GM12878 (cell line): Measurements from ENCODE around the gene PRSS33. TPM values are rescaled to one million over a fixed set of nuclear protein-coding genes. Genes with fewer than 3 reads are reported as not detected.

ENCODE experiments used
- ATAC-seq: fragments of 200-7000 bp; cut with Tn5 transposase; 3 replicates; pipeline ENCODE4 v1.9.1; 2020; ENCODE audit warnings: mild to moderate bottlenecking, moderate library complexity
- BruUV-seq: library from RNA; stranded (reverse); fragments of 400-500 nt; replicated peaks from 2 replicates; lab custom pipeline; 2021; lab: Mats Ljungman, UMichigan
- CTCF ChIA-PET: fragments of 300-600 bp; sonication (Branson Sonifier 250); formaldehyde crosslinking; extraction: SDS; loops from one replicate; lab custom pipeline; 2021; ENCODE audit warnings: inconsistent platforms; lab: Yijun Ruan, JAX
- POLR2A ChIA-PET: fragments of 350-600 bp; formaldehyde crosslinking; extraction: SDS; loops from one replicate; lab custom pipeline; 2021; ENCODE audit warnings: inconsistent platforms; lab: Charles Lee
- RAD21 ChIA-PET: fragments of 300-600 bp; sonication (Branson Sonifier 250); formaldehyde crosslinking; loops from one replicate; lab custom pipeline; 2023; ENCODE audit warnings: antibody characterized with exemption; ENCODE audit not compliant: unreplicated experiment; lab: Charles Lee
- SMC1A ChIA-PET: fragments of 300-600 bp; sonication (Branson Sonifier 250); formaldehyde crosslinking; loops from one replicate; lab custom pipeline; 2023; ENCODE audit not compliant: unreplicated experiment, uncharacterized antibody; lab: Charles Lee
- DNase-seq: peaks from one replicate; pipeline ENCODE4 v3.0.0-alpha.2; 2011; ENCODE audit warnings: low read depth, low spot score
- FAIRE-seq: peaks from 3 replicates; lab custom pipeline; 2011; peaks lifted over from hg19 to GRCh38; lab: Jason Lieb, UNC
- H2AFZ ChIP-seq: 2 replicates; pipeline ENCODE4 v1.6.0; 2011; ENCODE audit warnings: low read depth, low read length, control low read depth; ENCODE audit not compliant: control insufficient read depth
- H3K27ac ChIP-seq: 2 replicates; pipeline ENCODE4 v1.5.1; 2011; ENCODE audit warnings: control low read depth; ENCODE audit not compliant: control insufficient read depth, insufficient read depth
- H3K27me3 ChIP-seq, 2 experiments: replicated peaks in 1 of 2; 2 replicates each; pipeline versions ENCODE4 v1.6.0 to v1.6.1; 2011; ENCODE audit warnings: low read length in 1 of 2; ENCODE audit not compliant: control insufficient read depth in 2 of 2, insufficient read depth in 2 of 2
- H3K36me3 ChIP-seq, 2 experiments: 2 replicates each; pipeline ENCODE4 v1.5.1; 2011; ENCODE audit warnings: low read length in 1 of 2; ENCODE audit not compliant: control insufficient read depth in 2 of 2, insufficient read depth in 2 of 2
- H3K4me1 ChIP-seq: 2 replicates; pipeline ENCODE4 v1.6.1; 2011; ENCODE audit warnings: mild to moderate bottlenecking, low read length, moderate library complexity, mixed read lengths; ENCODE audit not compliant: control insufficient read depth, insufficient read depth
- H3K4me2 ChIP-seq: 2 replicates; pipeline ENCODE4 v1.6.0; 2011; ENCODE audit warnings: control low read depth; ENCODE audit not compliant: control insufficient read depth, insufficient read depth
- H3K4me3 ChIP-seq: fragments of 200-600 bp; sonication (generic); 2 replicates; pipeline ENCODE4 v1.5.1; 2016
- H3K79me2 ChIP-seq: 2 replicates; pipeline ENCODE4 v1.6.0; 2011; ENCODE audit warnings: low read length; ENCODE audit not compliant: control insufficient read depth, insufficient read depth
- H3K9ac ChIP-seq: 2 replicates; pipeline ENCODE4 v1.8.0; 2011; ENCODE audit warnings: low read length, control low read depth, mixed read lengths; ENCODE audit not compliant: control insufficient read depth, insufficient read depth
- H3K9me3 ChIP-seq: replicated peaks from 3 replicates; pipeline ENCODE4 v1.5.1; 2011; ENCODE audit warnings: mild to moderate bottlenecking, low read length; ENCODE audit not compliant: control insufficient read depth, insufficient read depth
- H4K20me1 ChIP-seq: 2 replicates; pipeline ENCODE4 v1.6.0; 2011; ENCODE audit not compliant: control insufficient read depth, insufficient read depth
- BRCA1 ChIP-seq: IDR thresholded peaks from 2 replicates; pipeline ENCODE4 v1.6.1; 2011; ENCODE audit warnings: low read depth, low read length, improper control_type of control experiment
- CHD4 ChIP-seq: fragments of 200-600 bp; sonication (generic); IDR thresholded peaks from 2 replicates; pipeline ENCODE4 v1.6.1; 2016; ENCODE audit warnings: mild to moderate bottlenecking
- DPF2 ChIP-seq: fragments of 450-650 bp; IDR thresholded peaks from 2 replicates; pipeline ENCODE4 v1.6.1; 2017; ENCODE audit warnings: mild to moderate bottlenecking
- EGR1 ChIP-seq, 2 experiments: IDR thresholded peaks; 1 replicate in 1 of 2; 2 replicates in 1 of 2; pipeline ENCODE4 v1.6.1; 2011 to 2012; ENCODE audit warnings: low read depth in 2 of 2, low read length in 2 of 2, borderline replicate concordance in 1 of 2, mild to moderate bottlenecking in 1 of 2, moderate library complexity in 1 of 2
- EZH2 ChIP-seq: IDR thresholded peaks from 2 replicates; pipeline ENCODE4 v1.6.1; 2012; ENCODE audit warnings: low read depth, mild to moderate bottlenecking, control low read depth, inconsistent platforms, low read length, borderline replicate concordance; ENCODE audit not compliant: control insufficient read depth
- GATAD2B ChIP-seq: fragments of 450-650 bp; conservative IDR thresholded peaks from 2 replicates; pipeline ENCODE4 v1.6.1; 2017; ENCODE audit warnings: low read depth, mild to moderate bottlenecking, moderate library complexity
- HDGF ChIP-seq: fragments of 450-650 bp; IDR thresholded peaks from 2 replicates; pipeline ENCODE4 v1.6.1; 2016; ENCODE audit warnings: antibody characterized with exemption
- MEF2B ChIP-seq: fragments of 450-650 bp; IDR thresholded peaks from 2 replicates; pipeline ENCODE4 v1.6.1; 2018; ENCODE audit warnings: mild to moderate bottlenecking, moderate library complexity; ENCODE audit not compliant: partially characterized antibody, poor library complexity, severe bottlenecking
- NFYB ChIP-seq: IDR thresholded peaks from 2 replicates; pipeline ENCODE4 v1.6.1; 2011; ENCODE audit warnings: low read depth, mild to moderate bottlenecking, low read length, improper control_type of control experiment, moderate library complexity; ENCODE audit not compliant: insufficient read depth
- RAD21 ChIP-seq: IDR thresholded peaks from 2 replicates; pipeline ENCODE4 v1.6.1; 2011; ENCODE audit warnings: mild to moderate bottlenecking, low read depth, low read length, moderate library complexity; ENCODE audit not compliant: insufficient read depth
- RFX5 ChIP-seq: IDR thresholded peaks from 2 replicates; pipeline ENCODE4 v1.6.1; 2011; ENCODE audit warnings: low read depth, low read length, improper control_type of control experiment
- WGBS: methylation state at CpG from one replicate; pipeline ENCODE4 v1.1.6; 2016; ENCODE audit warnings: low lambda C conversion rate; ENCODE audit not compliant: insufficient replicate concordance, insufficient coverage; ENCODE audit errors: missing lambda C conversion rate; 5-methylcytosine and 5-hydroxymethylcytosine counted together
- in situ Hi-C: fragments of 300-500 bp; cut with MboI; formaldehyde crosslinking; loops from 9 replicates; pipeline ENCODE4 v1.14.3; 2018; ENCODE audit warnings: mixed read lengths
- intact Hi-C: fragments of 100-400 bp; cut with micrococcal nuclease; formaldehyde crosslinking; loops from one replicate; pipeline ENCODE4 v1.14.2; 2022; ENCODE audit not compliant: unreplicated experiment
- polyA plus RNA-seq, 11 experiments: library from polyadenylated mRNA; depleted of rRNA in 4 of 11; unstranded in 6 of 11; stranded (reverse) in 5 of 11; fragments of >200 nt; fragmentation: Nextera tagmentation in 4 of 11; fragmentation: Illumina TruSeq in 1 of 11; extraction: Ambion mirVana in 4 of 11; extraction: Trizol in 1 of 11; gene quantifications; 1 replicate in 1 of 11; 2 replicates in 10 of 11; pipeline versions ENCODE4 v1.2.1 to v1.2.3, GENCODE V29; 2011 to 2016; ENCODE audit warnings: inconsistent platforms in 2 of 11, missing spikeins in 2 of 11, low read depth in 1 of 11
- total RNA-seq, 4 experiments: library from RNA; depleted of rRNA in 3 of 4; stranded (reverse); fragments of >200 nt in 3 of 4; fragmentation: Illumina TruSeq in 1 of 4; extraction: Trizol in 1 of 4; gene quantifications; 2 replicates each; pipeline versions ENCODE4 v1.2.1 to v1.2.3, GENCODE V29; 2013 to 2021
- TF ChIP-seq, protein P1 (sequence below): fragments of 450-650 bp; formaldehyde crosslinking; IDR thresholded peaks from 2 replicates; pipeline ENCODE4 v1.5.0; 2022; ENCODE audit warnings: mild to moderate bottlenecking, missing genetic modification characterization

PRSS33 gene
- total and polyA plus RNA-seq, 10 of the 15 experiments (the other 5 are each of a cell fraction or from before 2014, with no cell fraction given) = not detected

GRCh38 chr16:2815299-2815771, 28.0 kb upstream of the PRSS33 start:
- ChIA-PET SMC1A (no interaction called here), POLR2A (no interaction called here), CTCF (no interaction called here), RAD21 (no interaction called here)
- DNase-seq = no peak
- Histone ChIP-seq H3K27ac (no peak overlapping the region), H4K20me1 (no peaks in the 10 kb centered on the region), H3K4me3 (no peak overlapping the region), H3K4me2 (no peak overlapping the region), H3K9me3 (no peaks in the 10 kb centered on the region), H3K4me1 (no peaks in the 10 kb centered on the region), H2AFZ (no peak overlapping the region), H3K79me2 (peaks cover 7% of the 10 kb centered on the region), H3K9ac (no peak overlapping the region), H3K27me3 (peaks cover 0 to 5% of the 10 kb centered on the region in 2 experiments; a peak in 2 of 4 replicates), H3K36me3 (no peaks in the 10 kb centered on the region)
- no peak for ATAC-seq
- no TSS peak for BruUV-seq
- whole genome bisulfite sequencing = 69% methylated on average over 10 of the region's 10 CpGs
- TF ChIP-seq GATAD2B = no peak
- no peak for TF ChIP-seq MEF2B
- no peak for TF ChIP-seq DPF2
- no peak for TF ChIP-seq CHD4
- TF ChIP-seq, protein P1, sequence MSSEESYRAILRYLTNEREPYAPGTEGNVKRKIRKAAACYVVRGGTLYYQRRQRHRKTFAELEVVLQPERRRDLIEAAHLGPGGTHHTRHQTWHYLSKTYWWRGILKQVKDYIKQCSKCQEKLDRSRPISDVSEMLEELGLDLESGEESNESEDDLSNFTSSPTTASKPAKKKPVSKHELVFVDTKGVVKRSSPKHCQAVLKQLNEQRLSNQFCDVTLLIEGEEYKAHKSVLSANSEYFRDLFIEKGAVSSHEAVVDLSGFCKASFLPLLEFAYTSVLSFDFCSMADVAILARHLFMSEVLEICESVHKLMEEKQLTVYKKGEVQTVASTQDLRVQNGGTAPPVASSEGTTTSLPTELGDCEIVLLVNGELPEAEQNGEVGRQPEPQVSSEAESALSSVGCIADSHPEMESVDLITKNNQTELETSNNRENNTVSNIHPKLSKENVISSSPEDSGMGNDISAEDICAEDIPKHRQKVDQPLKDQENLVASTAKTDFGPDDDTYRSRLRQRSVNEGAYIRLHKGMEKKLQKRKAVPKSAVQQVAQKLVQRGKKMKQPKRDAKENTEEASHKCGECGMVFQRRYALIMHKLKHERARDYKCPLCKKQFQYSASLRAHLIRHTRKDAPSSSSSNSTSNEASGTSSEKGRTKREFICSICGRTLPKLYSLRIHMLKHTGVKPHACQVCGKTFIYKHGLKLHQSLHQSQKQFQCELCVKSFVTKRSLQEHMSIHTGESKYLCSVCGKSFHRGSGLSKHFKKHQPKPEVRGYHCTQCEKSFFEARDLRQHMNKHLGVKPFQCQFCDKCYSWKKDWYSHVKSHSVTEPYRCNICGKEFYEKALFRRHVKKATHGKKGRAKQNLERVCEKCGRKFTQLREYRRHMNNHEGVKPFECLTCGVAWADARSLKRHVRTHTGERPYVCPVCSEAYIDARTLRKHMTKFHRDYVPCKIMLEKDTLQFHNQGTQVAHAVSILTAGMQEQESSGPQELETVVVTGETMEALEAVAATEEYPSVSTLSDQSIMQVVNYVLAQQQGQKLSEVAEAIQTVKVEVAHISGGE = no peak
- TF ChIP-seq EZH2 = no peak
- no peak for TF ChIP-seq BRCA1
- no peak for TF ChIP-seq RAD21
- no peak for TF ChIP-seq EGR1 (IDR thresholded peaks at IDR 0.05; ENCODE audit: borderline replicate concordance in 1 of 2, low read depth in 2 of 2, low read length in 2 of 2)
- no peak for TF ChIP-seq RFX5
- no peak for TF ChIP-seq HDGF
- no peak for TF ChIP-seq NFYB
- intact Hi-C loops = no loop called here
- no peak for FAIRE-seq
- in situ Hi-C loops = no loop called here
